WTC11 (cell line): ENCODE data around the gene WWC1. TPM values are rescaled to one million over a fixed set of nuclear protein-coding genes. Genes with fewer than 3 reads are reported as not detected.

Experiments used
- ATAC-seq: fragments of 200-7000 bp; cut with Tn5 transposase; 2 replicates; pipeline ENCODE4 v1.10.0; 2021; ENCODE audit warnings: mild to moderate bottlenecking, moderate library complexity
- CTCF ChIA-PET: fragments of 300-600 bp; sonication (Branson Sonifier 250); formaldehyde crosslinking; loops from one replicate; lab custom pipeline; 2021; ENCODE audit warnings: antibody characterized with exemption; lab: Charles Lee
- POLR2A ChIA-PET: fragments of 350-600 bp; sonication (Branson Sonifier 250); formaldehyde crosslinking; loops from one replicate; lab custom pipeline; 2021; ENCODE audit warnings: antibody characterized with exemption; lab: Charles Lee
- DNase-seq: peaks from one replicate; pipeline ENCODE4 v3.0.0; 2021; ENCODE audit warnings: low spot score
- H3K27ac Mint-ChIP-seq: 2 replicates; pipeline ENCODE4 v1.8.0; 2021; ENCODE audit warnings: mixed read lengths
- H3K27me3 Mint-ChIP-seq: 2 replicates; pipeline ENCODE4 v1.8.0; 2021; ENCODE audit warnings: low read depth, mild to moderate bottlenecking, moderate library complexity, mixed read lengths
- H3K36me3 Mint-ChIP-seq: 2 replicates; pipeline ENCODE4 v1.8.0; 2021; ENCODE audit warnings: mixed read lengths
- H3K4me1 Mint-ChIP-seq: 2 replicates; pipeline ENCODE4 v1.8.0; 2022; ENCODE audit warnings: mixed read lengths
- H3K4me3 Mint-ChIP-seq: 2 replicates; pipeline ENCODE4 v1.8.0; 2021; ENCODE audit warnings: mild to moderate bottlenecking, moderate library complexity, mixed read lengths
- H3K9me3 Mint-ChIP-seq: 2 replicates; pipeline ENCODE4 v1.8.0; 2021; ENCODE audit warnings: mixed read lengths
- ATF1 ChIP-seq: sonication (generic); formaldehyde crosslinking; IDR thresholded peaks from 2 replicates; pipeline ENCODE4 v1.8.1; 2023; ENCODE audit warnings: mild to moderate bottlenecking, moderate library complexity, missing genetic modification reagents
- CREM ChIP-seq: sonication (generic); formaldehyde crosslinking; IDR thresholded peaks from 2 replicates; pipeline ENCODE4 v1.8.1; 2022; ENCODE audit warnings: mild to moderate bottlenecking, missing genetic modification reagents, moderate library complexity
- E2F4 ChIP-seq: sonication (generic); formaldehyde crosslinking; IDR thresholded peaks from 2 replicates; pipeline ENCODE4 v1.8.1; 2022; ENCODE audit warnings: low read depth, mild to moderate bottlenecking, moderate library complexity, missing genetic modification reagents, borderline replicate concordance
- E2F5 ChIP-seq: sonication (generic); formaldehyde crosslinking; IDR thresholded peaks from 2 replicates; pipeline ENCODE4 v1.8.1; 2022; ENCODE audit warnings: mild to moderate bottlenecking, moderate library complexity, missing genetic modification reagents
- NR1H2 ChIP-seq: sonication (generic); formaldehyde crosslinking; IDR thresholded peaks from 2 replicates; pipeline ENCODE4 v1.9.0; 2021; ENCODE audit warnings: mild to moderate bottlenecking, moderate library complexity, missing genetic modification reagents
- NR2C2 ChIP-seq: sonication (generic); formaldehyde crosslinking; IDR thresholded peaks from 2 replicates; pipeline ENCODE4 v1.8.0; 2022; ENCODE audit warnings: mild to moderate bottlenecking, missing genetic modification reagents
- ZNF416 ChIP-seq: fragments of 250-450 bp; sonication (Bioruptor Pico); IDR thresholded peaks from 2 replicates; pipeline ENCODE4 v1.9.0; 2021; ENCODE audit warnings: mild to moderate bottlenecking, inconsistent platforms
- ZNF532 ChIP-seq: fragments of 250-450 bp; sonication (Bioruptor Pico); IDR thresholded peaks from 2 replicates; pipeline ENCODE4 v1.9.0; 2021; ENCODE audit warnings: mild to moderate bottlenecking, borderline replicate concordance
- total RNA-seq: library from RNA; stranded (reverse); gene quantifications from 3 replicates; pipeline ENCODE4 v1.2.3, GENCODE V29; 2021

The WWC1 gene
- total RNA-seq, 1 experiment from 2014 or later = 48.4 TPM

- TF ChIP-seq ZNF532 (CRISPR knock-in tag) (no peak), E2F5 (no peak)
- TF ChIP-seq, all 79 proteins: peak for 0
Observed at GRCh38 chr5:168342151-168342825, 50.8 kb downstream of the WWC1 start (continued).

- no peaks in the 10 kb centered on the region for H3K27me3 Mint-ChIP-seq
- ATAC-seq (no peak), DNase-seq (no peak)
- peaks cover 6% of the 10 kb centered on the region; the same call in 1 of the 2 replicates for H3K9me3 Mint-ChIP-seq
- ChIA-PET POLR2A (interaction anchor here (0.8 kb wide), 1 partner anchor 28 kb away, joined by 5 read pairs; no protein-coding TSS in a partner anchor), CTCF (interaction anchor here (1.2 kb wide), 1 partner anchor 74 kb away, joined by 3 read pairs; no protein-coding TSS in a partner anchor)
- no peak overlapping the region for H3K27ac Mint-ChIP-seq
- H3K36me3 Mint-ChIP-seq = peaks cover 12% of the 10 kb centered on the region
- H3K4me3 Mint-ChIP-seq = no peak overlapping the region
- no peak for TF ChIP-seq ATF1
- TF ChIP-seq NR1H2 (CRISPR knock-in tag) = no peak
- no peak for TF ChIP-seq NR2C2 (CRISPR knock-in tag)
- TF ChIP-seq E2F4 = no peak
- TF ChIP-seq CREM (CRISPR knock-in tag) = no peak
- peaks cover 67% of the 10 kb centered on the region for H3K4me1 Mint-ChIP-seq
Observed at GRCh38 chr5:168342985-168343384, 51.5 kb downstream of the WWC1 start.

- POLR2A ChIA-PET = no interaction called here
- peak overlapping the region; percentile 47 for H3K4me3 Mint-ChIP-seq
- CTCF ChIA-PET = interaction anchor here (0.6 kb wide), 1 partner anchor 25 kb away, joined by 3 read pairs; no protein-coding TSS in a partner anchor
- H3K27me3 Mint-ChIP-seq = no peaks in the 10 kb centered on the region
- no peaks in the 10 kb centered on the region for H3K9me3 Mint-ChIP-seq
- peak overlapping the region; percentile 98 for H3K27ac Mint-ChIP-seq
- DNase-seq = no peak
- peak; percentile 89 for ATAC-seq
- H3K4me1 Mint-ChIP-seq = peaks cover 69% of the 10 kb centered on the region
- TF ChIP-seq E2F4 (no peak), ZNF416 (CRISPR knock-in tag) (no peak)
- H3K36me3 Mint-ChIP-seq = peaks cover 7% of the 10 kb centered on the region
Observed at GRCh38 chr5:168346417-168346816, 55.0 kb downstream of the WWC1 start.

GRCh38 chr5:168347368-168348083, 56.1 kb downstream of the WWC1 start:
- H3K36me3 Mint-ChIP-seq = peaks cover 7% of the 10 kb centered on the region
- peak overlapping the region; percentile 37; the same call in 1 of the 2 replicates for H3K4me3 Mint-ChIP-seq
- no peaks in the 10 kb centered on the region for H3K9me3 Mint-ChIP-seq
- DNase-seq = no peak
- H3K4me1 Mint-ChIP-seq = peaks cover 66% of the 10 kb centered on the region
- peak overlapping the region; percentile 87 for H3K27ac Mint-ChIP-seq
- ATAC-seq = no peak
- ChIA-PET POLR2A (interaction anchor here (1.0 to 1.2 kb wide), 2 partner anchors 13 to 55 kb away, joined by 3 to 4 read pairs; no protein-coding TSS in a partner anchor), CTCF (interaction anchor here (0.8 to 1.7 kb wide), 8 partner anchors 9 to 77 kb away, joined by 3 to 10 read pairs (median 5); partner anchors contain the start of gene WWC1)
- H3K27me3 Mint-ChIP-seq = no peaks in the 10 kb centered on the region
- TF ChIP-seq ZNF532 (CRISPR knock-in tag) (no peak), CREM (CRISPR knock-in tag) (no peak)
